GM21515 (cell line): ENCODE measurements around the gene TMPO.
"Not testable (repeated sequence)": the region's sequence is repeated elsewhere in the genome, so short reads cannot be mapped to it uniquely, and the experiment has no call there.

Experiments used
- ATAC-seq: cut with Tn5 transposase; IDR thresholded peaks from one replicate; pipeline ENCODE4 v1.9.1; 2021; ENCODE audit not compliant: unreplicated experiment

TMPO gene

DNA sequence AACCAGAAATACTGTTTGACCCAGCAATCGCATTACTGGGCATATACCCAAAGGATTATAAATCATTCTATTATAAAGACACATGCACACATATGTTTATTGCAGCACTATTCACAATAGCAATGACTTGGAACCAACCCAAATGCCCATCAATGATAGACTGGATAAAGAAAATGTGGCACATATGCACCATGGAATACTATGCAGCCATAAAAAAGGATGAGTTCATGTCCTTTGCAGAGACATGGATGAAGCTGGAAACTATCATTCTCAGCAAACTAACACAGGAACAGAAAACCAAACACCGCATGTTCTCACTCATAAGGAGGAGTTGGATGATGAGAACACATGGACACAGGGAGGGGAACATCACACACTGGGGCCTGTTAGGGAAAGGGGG is 61.4 kb downstream of the TMPO start:
- not testable (repeated sequence) for ATAC-seq

DNA sequence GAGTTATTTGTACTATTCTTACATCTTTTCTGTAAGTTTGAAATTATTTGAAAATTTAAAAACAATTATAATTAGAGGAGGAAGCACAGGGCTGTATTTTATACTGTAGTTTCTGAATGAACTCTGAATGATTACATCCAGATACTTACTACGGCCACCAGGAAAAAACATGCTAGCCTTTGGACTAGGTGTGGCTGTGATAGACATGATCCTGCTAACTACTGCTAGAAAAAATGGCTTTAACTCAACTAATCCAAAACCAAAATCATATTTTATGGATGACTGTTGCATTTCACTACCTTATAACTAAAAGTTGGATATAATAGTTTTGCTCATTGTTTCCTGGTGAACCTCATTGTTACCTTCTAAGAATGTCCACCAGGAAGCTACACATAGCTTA is 63.0 kb downstream of the TMPO start:
- ATAC-seq = no peak

GRCh38 chr12:98578821-98579220 is 63.4 kb downstream of the TMPO start:
- no peak for ATAC-seq

GRCh38 chr12:98579347-98579746 is 64.0 kb downstream of the TMPO start:
- ATAC-seq = no peak

DNA sequence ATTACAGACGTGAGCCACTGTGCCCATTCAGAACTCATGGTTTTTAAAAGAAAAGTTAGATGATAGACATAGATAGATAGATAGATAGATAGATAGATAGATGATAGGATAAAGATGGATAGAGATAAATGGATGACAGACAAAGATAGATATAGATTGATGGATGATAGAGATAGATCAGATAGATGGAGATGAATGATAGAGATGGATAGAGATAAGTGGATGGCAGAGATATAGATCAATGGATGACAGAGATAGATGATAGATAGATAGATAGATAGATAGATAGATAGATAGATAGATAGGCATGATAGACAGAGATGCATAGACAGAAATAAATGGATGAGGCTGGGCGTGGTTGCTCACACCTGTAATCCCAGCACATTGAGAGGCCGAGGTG is 64.4 kb downstream of the TMPO start:
- no peak for ATAC-seq

DNA sequence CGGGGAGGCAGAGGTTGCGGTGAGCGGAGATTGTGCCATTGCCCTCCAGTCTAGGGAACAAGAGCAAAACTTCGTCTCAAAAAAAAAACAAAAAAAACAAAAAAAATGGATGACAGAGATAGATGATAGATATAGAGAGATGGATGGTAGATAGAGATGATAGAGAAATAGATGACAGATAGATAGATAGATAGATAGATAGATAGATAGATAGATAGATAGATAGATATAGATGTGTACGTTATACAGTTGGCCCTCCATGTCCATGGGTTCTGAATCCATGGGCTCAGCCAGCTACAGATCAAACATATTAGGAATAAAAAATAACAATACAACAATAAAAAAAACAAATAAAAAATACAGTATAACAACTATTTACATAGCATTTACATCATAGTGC is 65.3 kb downstream of the TMPO start:
- no peak for ATAC-seq

GRCh38 chr12:98581101-98581500 is 65.7 kb downstream of the TMPO start:
- ATAC-seq = no peak

DNA sequence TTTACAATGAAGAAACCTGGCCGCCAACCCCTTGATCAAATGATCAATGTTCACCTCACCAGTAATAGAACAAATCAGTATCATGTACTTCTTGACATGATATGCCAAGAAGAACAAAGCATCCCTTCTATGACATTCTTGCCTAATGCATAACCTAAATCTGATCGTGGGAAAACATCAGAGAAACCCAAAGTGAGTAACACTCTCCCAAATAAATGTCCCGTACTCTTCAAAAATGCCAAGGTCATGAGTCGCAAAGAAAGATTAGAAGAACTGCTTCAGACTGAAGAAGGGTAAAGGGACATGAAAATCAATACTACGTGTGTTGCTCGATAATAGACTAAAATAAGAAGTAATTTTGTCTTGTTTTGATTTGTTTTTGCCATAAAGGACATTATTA is 66.7 kb downstream of the TMPO start:
- ATAC-seq = no peak

GRCh38 chr12:98587084-98587483 is 71.7 kb downstream of the TMPO start:
- no peak for ATAC-seq

DNA sequence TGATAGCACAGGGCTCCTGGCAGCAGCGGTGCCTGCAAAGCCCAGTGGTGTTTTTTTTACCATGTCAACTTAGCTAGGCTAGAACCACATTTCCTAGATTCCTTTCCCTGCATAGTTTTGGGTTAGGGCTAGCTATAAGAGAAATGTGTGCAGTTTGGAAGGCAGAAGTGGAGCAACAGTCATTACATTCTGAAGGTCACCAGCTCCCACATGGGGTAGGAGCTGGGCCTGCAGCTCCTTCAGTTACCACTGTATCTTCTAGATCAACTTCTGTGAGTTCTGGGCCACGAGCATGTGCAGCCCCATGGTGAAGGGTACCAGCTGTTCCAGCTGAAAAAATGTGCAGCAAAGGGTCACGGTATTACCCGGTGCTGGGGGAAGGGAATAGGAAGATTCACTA is 75.8 kb downstream of the TMPO start:
- no peak for ATAC-seq

DNA sequence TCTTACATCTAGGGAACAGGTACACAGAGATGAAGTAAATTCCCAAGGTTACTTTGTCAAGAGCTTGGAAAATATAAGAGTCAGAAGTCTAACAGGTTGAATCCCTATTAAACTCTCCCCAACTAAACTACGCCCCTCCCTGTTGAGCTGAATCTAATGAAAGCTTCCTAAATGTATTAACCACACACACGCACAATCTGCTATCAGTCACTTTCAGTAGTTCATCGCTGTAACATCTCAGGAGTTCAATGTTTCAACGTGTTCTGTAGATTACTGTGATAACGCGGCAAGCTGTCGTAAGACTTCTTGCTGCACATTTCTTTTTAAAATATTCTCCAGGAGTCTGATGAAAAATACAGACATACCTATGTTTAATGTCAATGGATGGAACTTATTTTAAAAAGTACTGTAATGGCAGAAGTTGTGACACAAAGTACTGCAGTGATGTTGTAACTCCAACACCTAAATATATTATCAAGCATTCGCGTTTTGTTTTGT is 77.5 kb downstream of the TMPO start:
- ATAC-seq = no peak

GRCh38 chr12:98593351-98594049 is 78.1 kb downstream of the TMPO start, which contains the start of gene SLC25A3:
SLC25A3 (plus strand) TSS chr12:98593686; CDS start chr12:98593979, 293 bp downstream.
- peak; percentile 99 for ATAC-seq

DNA sequence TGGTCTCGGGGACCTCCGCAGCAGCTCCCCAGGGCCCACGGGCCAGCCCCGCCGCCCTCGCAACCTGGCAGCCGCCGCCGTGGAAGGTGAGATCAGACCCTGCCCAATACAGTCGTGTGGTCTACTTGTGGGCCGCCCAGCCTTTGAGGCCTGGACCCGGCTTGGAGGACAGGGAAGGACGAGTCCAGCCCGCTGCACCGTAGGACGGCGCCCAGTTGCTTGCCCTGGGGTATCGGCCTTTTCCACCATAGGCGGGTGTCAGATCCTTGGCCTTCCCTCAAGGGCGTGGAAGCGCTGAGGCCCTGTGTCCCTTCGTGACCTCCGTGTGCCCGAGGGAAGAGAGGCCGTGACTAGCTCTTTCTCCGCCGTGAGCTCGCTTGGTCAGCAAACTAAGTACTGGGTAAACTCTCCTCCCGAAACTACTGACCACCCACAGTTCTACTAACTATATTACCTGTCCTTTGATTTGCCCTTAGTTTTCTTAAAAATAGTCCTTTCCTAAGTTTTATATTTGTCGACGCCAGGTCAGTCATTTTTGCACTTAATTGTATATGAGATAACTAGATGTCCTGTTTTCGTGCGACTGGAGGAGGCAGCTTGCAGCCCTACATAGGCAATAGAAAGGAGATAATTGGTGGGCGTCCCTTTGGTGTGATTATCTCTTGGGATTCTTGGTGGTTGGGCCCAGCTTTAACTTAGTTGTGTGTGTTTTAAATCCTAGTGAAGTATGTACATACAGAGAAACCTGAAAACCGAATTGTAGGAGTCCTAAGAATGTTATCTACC is 78.9 kb downstream of the TMPO start:
- ATAC-seq = peak; percentile 12

DNA sequence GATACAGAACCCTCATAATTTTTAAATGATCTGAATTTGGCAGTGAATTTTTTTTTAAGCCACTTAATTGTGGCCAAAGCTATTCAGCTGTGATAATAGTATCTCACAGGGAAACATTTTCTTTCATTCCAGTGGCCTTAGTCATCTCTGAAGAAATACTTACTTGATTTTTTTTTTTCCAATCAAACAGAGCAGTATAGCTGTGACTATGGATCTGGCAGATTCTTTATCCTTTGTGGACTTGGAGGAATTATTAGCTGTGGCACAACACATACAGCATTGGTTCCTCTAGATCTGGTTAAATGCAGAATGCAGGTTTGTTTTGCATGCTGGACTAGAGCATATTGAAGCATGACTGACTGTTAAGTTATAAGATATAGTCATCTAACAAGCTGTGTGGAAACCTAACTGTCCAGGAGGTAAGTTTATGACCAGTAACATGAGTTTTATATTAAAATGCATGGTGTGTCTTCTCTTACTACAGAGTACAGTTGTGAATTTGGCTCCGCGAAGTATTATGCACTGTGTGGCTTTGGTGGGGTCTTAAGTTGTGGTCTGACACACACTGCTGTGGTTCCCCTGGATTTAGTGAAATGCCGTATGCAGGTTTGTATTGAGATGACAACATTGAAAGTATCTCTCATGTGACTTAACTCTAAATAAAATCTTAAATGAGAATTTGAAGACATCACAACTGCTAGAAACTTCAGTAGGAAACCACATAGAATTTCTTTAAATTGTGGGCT is 80.0 kb downstream of the TMPO start:
- no peak for ATAC-seq

DNA sequence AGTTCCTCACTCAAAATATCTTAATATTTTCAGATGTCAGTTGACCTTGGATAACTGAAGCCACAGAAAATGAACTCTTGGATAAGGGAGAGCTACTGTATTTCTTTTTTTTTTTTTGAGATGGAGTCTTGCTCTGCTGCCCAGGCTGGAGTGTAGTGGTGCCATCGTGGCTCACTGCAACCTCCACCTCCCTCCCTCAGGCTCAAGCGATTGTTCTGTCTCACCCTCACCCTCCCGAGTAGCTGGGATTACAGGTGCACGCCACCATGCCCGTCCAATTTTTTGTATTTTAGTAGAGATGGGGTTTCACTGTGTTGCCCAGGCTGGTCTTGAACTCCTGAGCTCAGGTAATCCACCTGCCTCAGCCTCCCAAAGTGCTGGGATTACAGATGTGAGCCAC is 81.9 kb downstream of the TMPO start:
- not testable (repeated sequence) for ATAC-seq
